ENCODE data around the gene ANXA1.

GRCh38 chr9:73153793-73154227, 2.1 kb downstream of the ANXA1 start:
- no peak for TF ChIP-seq CTCF (IDR thresholded peaks at IDR 0.05)
- no peak for TF ChIP-seq POLR2A (IDR thresholded peaks at IDR 0.05)
- TF ChIP-seq POLR2AphosphoS5 (IDR thresholded peaks at IDR 0.05): peak in 2 of 3 donors; percentile 35 to 69
